OCI-LY1 (cell line): Measurements from ENCODE around the gene SPATA33.

Source experiments
- H2AFZ ChIP-seq: fragments of 200-600 bp; sonication (generic), shearing (Covaris generic); 2 replicates; pipeline ENCODE4 v1.6.0; 2014; ENCODE audit warnings: antibody characterized with exemption, mild to moderate bottlenecking, low read length
- H3F3A ChIP-seq: fragments of 200-600 bp; sonication (generic), shearing (Covaris generic); 2 replicates; pipeline ENCODE4 v1.6.0; 2014; ENCODE audit warnings: mild to moderate bottlenecking, antibody characterized with exemption, low read length, moderate library complexity; ENCODE audit not compliant: insufficient read depth
- H3K27ac ChIP-seq: fragments of 200-600 bp; sonication (generic); 2 replicates; pipeline ENCODE4 v1.5.1; 2014; ENCODE audit warnings: low read length, mixed run types, mild to moderate bottlenecking, low read depth; ENCODE audit not compliant: poor library complexity, severe bottlenecking
- H3K27me3 ChIP-seq: fragments of 200-600 bp; sonication (generic); 2 replicates; pipeline ENCODE4 v1.6.0; 2014; ENCODE audit warnings: antibody characterized with exemption, mild to moderate bottlenecking, low read length, moderate library complexity; ENCODE audit not compliant: insufficient read depth
- H3K36me3 ChIP-seq: fragments of 200-600 bp; sonication (generic); 2 replicates; pipeline ENCODE4 v1.6.1; 2014; ENCODE audit warnings: mild to moderate bottlenecking, antibody characterized with exemption, low read length, moderate library complexity, mixed read lengths; ENCODE audit not compliant: insufficient read depth
- H3K4me1 ChIP-seq: fragments of 200-600 bp; sonication (generic); 2 replicates; pipeline ENCODE4 v1.5.1; 2014; ENCODE audit warnings: mild to moderate bottlenecking, low read length, moderate library complexity; ENCODE audit not compliant: insufficient read depth, severe bottlenecking
- H3K4me2 ChIP-seq: fragments of 200-600 bp; sonication (generic), shearing (Covaris generic); 2 replicates; pipeline ENCODE4 v1.6.1; 2014; ENCODE audit warnings: low read length
- H3K4me3 ChIP-seq: fragments of 200-600 bp; sonication (generic); 2 replicates; pipeline ENCODE4 v1.5.1; 2014; ENCODE audit warnings: low read length, low read depth, mild to moderate bottlenecking, mixed read lengths; ENCODE audit not compliant: poor library complexity, severe bottlenecking
- H3K79me2 ChIP-seq: fragments of 200-600 bp; shearing (Covaris generic); 2 replicates; pipeline ENCODE4 v1.6.1; 2016; ENCODE audit warnings: mixed run types, low read length, mixed read lengths; ENCODE audit not compliant: insufficient read depth
- H3K9ac ChIP-seq: fragments of 200-600 bp; sonication (generic), shearing (Covaris generic); 2 replicates; pipeline ENCODE4 v1.6.1; 2014; ENCODE audit warnings: mild to moderate bottlenecking, low read length, mixed read lengths
- H3K9me2 ChIP-seq: fragments of 200-600 bp; sonication (generic), shearing (Covaris generic); 2 replicates; pipeline ENCODE4 v1.6.1; 2014; ENCODE audit warnings: low read depth, mild to moderate bottlenecking, low read length, mixed read lengths
- H3K9me3 ChIP-seq: fragments of 200-600 bp; shearing (Covaris generic); 2 replicates; pipeline ENCODE4 v1.6.1; 2014; ENCODE audit warnings: low read length, mixed read lengths
- H4K20me1 ChIP-seq: fragments of 200-600 bp; sonication (generic), shearing (Covaris generic); 2 replicates; pipeline ENCODE4 v1.6.0; 2016; ENCODE audit warnings: mild to moderate bottlenecking, low read length; ENCODE audit not compliant: insufficient read depth
- CTCF ChIP-seq: fragments of 200-600 bp; sonication (generic), shearing (Covaris generic); IDR thresholded peaks from 2 replicates; pipeline ENCODE4 v1.5.1; 2017; ENCODE audit warnings: mild to moderate bottlenecking, antibody characterized with exemption, low read length, moderate library complexity, mixed read lengths
- EZH2 ChIP-seq: fragments of 200-600 bp; sonication (generic), shearing (Covaris generic); IDR thresholded peaks from 2 replicates; pipeline ENCODE4 v1.8.0; 2017; ENCODE audit warnings: borderline replicate concordance, mixed run types, mild to moderate bottlenecking, antibody characterized with exemption, low read length, moderate library complexity, mixed read lengths

The SPATA33 gene

DNA sequence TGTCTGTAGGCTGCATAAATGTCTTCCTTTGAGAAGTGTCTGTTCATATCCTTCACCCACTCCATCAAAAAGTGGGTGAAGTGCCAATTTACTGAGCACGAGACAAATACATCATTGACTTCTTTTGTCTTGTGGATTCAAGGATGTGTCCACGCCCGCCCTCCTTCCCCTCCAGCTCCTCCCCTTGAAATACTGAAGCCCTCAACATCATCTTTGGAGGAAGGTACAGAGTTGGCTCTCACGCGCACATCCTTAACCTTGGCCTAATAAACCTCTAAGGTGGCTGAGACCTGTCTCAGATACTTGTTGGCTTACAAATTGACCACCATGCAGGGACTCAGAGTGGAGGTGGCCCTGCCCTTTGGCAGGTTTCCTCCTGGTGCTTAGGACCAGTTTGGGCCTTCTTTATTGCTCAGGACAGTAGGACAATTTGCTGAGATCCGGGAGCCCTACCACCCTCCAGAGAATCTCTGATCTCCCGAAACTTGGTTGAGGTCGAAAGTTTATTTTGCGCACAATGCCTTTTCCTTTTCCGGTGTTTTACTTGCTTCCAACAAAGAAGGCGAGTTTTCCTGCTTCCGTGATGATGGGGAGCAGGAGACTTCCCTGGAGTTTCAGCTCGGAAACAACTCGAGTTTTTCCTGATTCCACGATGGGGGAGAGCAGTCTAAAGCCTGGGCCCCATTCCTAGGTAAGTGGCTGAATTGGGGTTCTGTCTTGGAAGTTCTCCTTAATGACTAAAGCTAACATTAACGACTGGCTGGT is 14.7 kb downstream of the SPATA33 start:
- Histone ChIP-seq H3K36me3 (peaks cover 9% of the 10 kb centered on the region; the same call in 1 of the 2 replicates), H2AFZ (no peak overlapping the region), H3F3A (no peaks in the 10 kb centered on the region), H3K4me3 (no peak overlapping the region), H3K27ac (no peak overlapping the region), H3K4me2 (no peak overlapping the region), H3K79me2 (no peaks in the 10 kb centered on the region), H3K9ac (no peak overlapping the region), H4K20me1 (no peaks in the 10 kb centered on the region), H3K4me1 (no peaks in the 10 kb centered on the region), H3K9me3 (0 out of 2 replicates have a peak, but pooled peaks cover 9% of the 10 kb centered on the region), H3K9me2 (no peaks in the 10 kb centered on the region), H3K27me3 (no peaks in the 10 kb centered on the region)
- no peak for TF ChIP-seq EZH2
- TF ChIP-seq CTCF = no peak

GRCh38 chr16:89678258-89678657 is 20.6 kb downstream of the SPATA33 start:
- Histone ChIP-seq H3K4me3 (no peak overlapping the region), H4K20me1 (no peaks in the 10 kb centered on the region), H3F3A (no peaks in the 10 kb centered on the region), H3K27ac (no peak overlapping the region), H3K9me2 (no peaks in the 10 kb centered on the region), H3K27me3 (no peaks in the 10 kb centered on the region), H3K4me2 (no peak overlapping the region), H3K36me3 (peaks cover 23% of the 10 kb centered on the region), H2AFZ (no peak overlapping the region), H3K9ac (no peak overlapping the region), H3K9me3 (no peaks in the 10 kb centered on the region), H3K4me1 (no peaks in the 10 kb centered on the region), H3K79me2 (no peaks in the 10 kb centered on the region)
- TF ChIP-seq EZH2 (no peak), CTCF (no peak)

GRCh38 chr16:89685916-89686315 is 28.3 kb downstream of the SPATA33 start:
- H3F3A ChIP-seq = no peaks in the 10 kb centered on the region
- H3K9ac ChIP-seq = no peak overlapping the region
- H3K9me2 ChIP-seq = no peaks in the 10 kb centered on the region
- H4K20me1 ChIP-seq = no peaks in the 10 kb centered on the region
- H3K9me3 ChIP-seq = no peaks in the 10 kb centered on the region
- peak overlapping the region; percentile 75 for H3K4me3 ChIP-seq
- H3K36me3 ChIP-seq = peaks cover 43% of the 10 kb centered on the region
- peaks cover 11% of the 10 kb centered on the region for H3K4me1 ChIP-seq
- no peak overlapping the region for H3K27ac ChIP-seq
- no peaks in the 10 kb centered on the region; the same call in 1 of the 2 replicates for H3K79me2 ChIP-seq
- no peak overlapping the region for H2AFZ ChIP-seq
- no peak for TF ChIP-seq EZH2
- no peak for TF ChIP-seq CTCF
- H3K4me2 ChIP-seq = peak overlapping the region; percentile 89; the same call in 1 of the 2 replicates
- H3K27me3 ChIP-seq = no peaks in the 10 kb centered on the region
